ENCODE data around the gene UTF1.

Gene UTF1

DNA sequence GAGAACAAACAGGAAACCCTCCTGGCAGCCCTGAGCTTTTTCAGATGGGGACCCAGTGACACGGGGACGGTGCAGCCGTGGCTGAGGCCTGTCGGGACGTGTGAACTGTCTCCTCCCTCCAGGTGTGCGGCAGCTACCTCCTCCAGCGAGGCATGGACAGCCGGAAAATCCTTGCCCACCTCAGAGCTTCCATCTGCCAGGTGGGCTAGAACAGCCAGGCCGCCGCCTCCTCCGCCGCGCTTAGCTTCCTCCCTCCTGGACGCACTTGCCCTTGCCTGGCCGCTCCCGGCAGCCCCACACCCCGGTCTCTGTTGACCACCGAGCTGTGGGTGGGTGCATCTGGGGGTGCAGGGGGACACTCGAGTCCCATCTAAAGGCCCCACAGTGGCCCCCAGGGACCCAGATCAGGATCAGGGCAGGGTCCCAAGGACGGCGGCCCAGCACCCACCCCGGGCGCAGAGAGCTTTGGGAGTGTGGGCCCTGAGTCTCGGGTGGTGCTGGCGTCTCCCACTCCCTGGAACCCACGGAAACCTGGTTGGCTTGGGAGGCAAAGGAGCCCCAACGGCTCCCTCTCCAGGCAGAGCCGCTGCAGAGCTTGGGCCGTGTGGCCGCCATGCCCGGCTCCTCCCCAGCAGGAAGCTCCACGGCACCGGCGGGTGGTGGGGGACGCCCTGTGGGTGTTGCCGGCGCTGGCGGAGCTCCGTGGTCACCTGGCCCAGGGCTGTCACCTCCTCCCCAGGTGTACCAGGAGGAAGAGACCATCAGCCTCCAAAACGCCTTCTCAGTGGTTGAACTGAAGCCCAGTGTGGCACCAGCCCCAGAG lies 32.9 kb upstream of the UTF1 start:
- no peak overlapping the region for H3K4me3 ChIP-seq (ENCODE audit: low read depth, low read length)
- no peak for DNase-seq (ENCODE audit: low read depth)
- TF ChIP-seq CTCF (IDR thresholded peaks at IDR 0.05; ENCODE audit: insufficient read depth, low read depth, low read length, missing control alignments), result no peak

- H3K4me3 ChIP-seq (ENCODE audit: low read depth, low read length), result no peak overlapping the region
- no peak for DNase-seq (ENCODE audit: low read depth)
- no peak for TF ChIP-seq CTCF (IDR thresholded peaks at IDR 0.05; ENCODE audit: insufficient read depth, low read depth, low read length, missing control alignments)
These were observed 32.2 kb upstream of the UTF1 start for GRCh38 chr10:133197786-133198185.

- no peak for TF ChIP-seq CTCF (IDR thresholded peaks at IDR 0.05; ENCODE audit: insufficient read depth, low read depth, low read length, missing control alignments)
- H3K4me3 ChIP-seq (ENCODE audit: low read depth, low read length), result no peak overlapping the region
- DNase-seq (ENCODE audit: low read depth), result no peak
These were observed 31.8 kb upstream of the UTF1 start for GRCh38 chr10:133198206-133198605.

GRCh38 chr10:133198621-133199487 lies 31.2 kb upstream of the UTF1 start:
- no peak for DNase-seq (ENCODE audit: low read depth)
- TF ChIP-seq CTCF (IDR thresholded peaks at IDR 0.05; ENCODE audit: insufficient read depth, low read depth, low read length, missing control alignments), result no peak
- H3K4me3 ChIP-seq (ENCODE audit: low read depth, low read length), result no peak overlapping the region

DNA sequence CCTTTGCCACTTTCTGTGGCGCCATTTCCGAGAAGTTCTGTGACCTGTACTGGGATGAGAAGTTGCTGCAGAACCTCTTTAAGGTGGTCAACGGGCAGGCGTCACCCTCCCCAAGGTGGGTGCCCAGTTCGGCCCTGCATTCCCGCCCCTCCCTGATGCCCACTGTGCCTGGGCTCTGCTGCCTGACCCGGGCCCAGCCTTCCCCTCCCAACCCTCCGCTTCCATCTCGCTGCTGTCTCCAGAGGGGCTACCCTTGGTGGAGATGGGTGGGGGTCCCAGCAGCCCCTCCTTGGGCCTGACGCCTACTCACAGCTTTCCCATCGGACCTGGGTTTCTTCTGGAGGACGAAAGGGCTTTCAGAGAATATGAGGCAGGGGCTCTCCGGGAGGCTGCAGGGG lies 30.5 kb upstream of the UTF1 start:
- no peak for DNase-seq (ENCODE audit: low read depth)
- H3K4me3 ChIP-seq (ENCODE audit: low read depth, low read length), result no peak overlapping the region
- TF ChIP-seq CTCF (IDR thresholded peaks at IDR 0.05; ENCODE audit: insufficient read depth, low read depth, low read length, missing control alignments), result no peak

DNA sequence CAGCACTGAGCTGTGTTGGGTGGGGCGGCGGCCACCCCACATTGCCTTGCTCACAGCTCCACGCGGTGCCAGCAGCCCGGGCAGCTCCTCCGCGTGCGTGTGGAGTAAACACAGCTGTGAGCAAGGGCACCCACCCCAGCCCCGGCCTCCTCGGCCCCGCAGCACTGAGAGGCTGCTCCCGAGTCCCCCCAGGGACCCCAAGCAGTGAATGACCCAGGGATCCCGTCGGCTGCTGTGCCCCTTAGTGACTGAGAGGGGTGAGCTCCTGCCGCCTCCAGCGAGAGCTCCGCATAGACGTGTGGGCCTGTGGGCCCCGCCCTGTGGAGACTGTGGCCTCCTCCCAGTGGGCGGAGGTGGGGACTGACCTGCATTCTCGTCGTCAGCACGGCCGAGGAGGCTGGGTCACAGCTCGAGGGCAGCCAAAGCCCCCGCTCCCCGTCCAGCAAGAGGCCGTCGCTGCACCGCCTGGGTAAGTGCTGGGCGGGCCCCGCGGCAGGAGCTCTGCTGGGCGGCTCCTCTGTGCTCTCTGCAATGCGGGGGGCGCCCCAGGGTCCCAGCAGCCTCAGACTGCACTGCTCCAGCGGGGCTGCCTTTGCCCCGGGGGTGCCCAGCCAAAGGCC lies 29.9 kb upstream of the UTF1 start:
- no peak for DNase-seq (ENCODE audit: low read depth)
- TF ChIP-seq CTCF (IDR thresholded peaks at IDR 0.05; ENCODE audit: insufficient read depth, low read depth, low read length, missing control alignments), result no peak
- H3K4me3 ChIP-seq (ENCODE audit: low read depth, low read length), result no peak overlapping the region
